Uterus (tissue), 2 donors: ENCODE measurements around the gene LUC7L3.

Experiments used
- POLR2A ChIP-seq, 2 donors: fragments of 450-650 bp; IDR thresholded peaks; one replicate each; pipeline ENCODE4 v1.6.1; 2016; ENCODE audit warnings: antibody characterized with exemption in 2 of 2, mild to moderate bottlenecking in 1 of 2, moderate library complexity in 1 of 2
- TF ChIP-seq, protein P1 (sequence below), 4 experiments: fragments of 200-600 bp in 2 of 4; fragments of 450-650 bp in 2 of 4; sonication (generic) in 2 of 4; IDR thresholded peaks; one replicate each; pipeline ENCODE4 v1.5.1; 2016 to 2019; ENCODE audit warnings: antibody characterized with exemption in 4 of 4, mild to moderate bottlenecking in 2 of 4, moderate library complexity in 1 of 4

- TF ChIP-seq POLR2A (IDR thresholded peaks at IDR 0.05), result no peak
- TF ChIP-seq, protein P1, sequence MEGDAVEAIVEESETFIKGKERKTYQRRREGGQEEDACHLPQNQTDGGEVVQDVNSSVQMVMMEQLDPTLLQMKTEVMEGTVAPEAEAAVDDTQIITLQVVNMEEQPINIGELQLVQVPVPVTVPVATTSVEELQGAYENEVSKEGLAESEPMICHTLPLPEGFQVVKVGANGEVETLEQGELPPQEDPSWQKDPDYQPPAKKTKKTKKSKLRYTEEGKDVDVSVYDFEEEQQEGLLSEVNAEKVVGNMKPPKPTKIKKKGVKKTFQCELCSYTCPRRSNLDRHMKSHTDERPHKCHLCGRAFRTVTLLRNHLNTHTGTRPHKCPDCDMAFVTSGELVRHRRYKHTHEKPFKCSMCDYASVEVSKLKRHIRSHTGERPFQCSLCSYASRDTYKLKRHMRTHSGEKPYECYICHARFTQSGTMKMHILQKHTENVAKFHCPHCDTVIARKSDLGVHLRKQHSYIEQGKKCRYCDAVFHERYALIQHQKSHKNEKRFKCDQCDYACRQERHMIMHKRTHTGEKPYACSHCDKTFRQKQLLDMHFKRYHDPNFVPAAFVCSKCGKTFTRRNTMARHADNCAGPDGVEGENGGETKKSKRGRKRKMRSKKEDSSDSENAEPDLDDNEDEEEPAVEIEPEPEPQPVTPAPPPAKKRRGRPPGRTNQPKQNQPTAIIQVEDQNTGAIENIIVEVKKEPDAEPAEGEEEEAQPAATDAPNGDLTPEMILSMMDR (IDR thresholded peaks at IDR 0.05), result no peak
Measured at GRCh38 chr17:50762177-50762576, 42.8 kb downstream of the LUC7L3 start.
